NCI-H1105 treated with DMSO at 0.1 percent for 48 hours (cell line): ENCODE data around the gene DOCK4.

ENCODE experiments used
- DNase-seq: peaks from one replicate; lab custom pipeline; 2025; lab: John Stamatoyannopoulos, UW

The DOCK4 gene

DNA sequence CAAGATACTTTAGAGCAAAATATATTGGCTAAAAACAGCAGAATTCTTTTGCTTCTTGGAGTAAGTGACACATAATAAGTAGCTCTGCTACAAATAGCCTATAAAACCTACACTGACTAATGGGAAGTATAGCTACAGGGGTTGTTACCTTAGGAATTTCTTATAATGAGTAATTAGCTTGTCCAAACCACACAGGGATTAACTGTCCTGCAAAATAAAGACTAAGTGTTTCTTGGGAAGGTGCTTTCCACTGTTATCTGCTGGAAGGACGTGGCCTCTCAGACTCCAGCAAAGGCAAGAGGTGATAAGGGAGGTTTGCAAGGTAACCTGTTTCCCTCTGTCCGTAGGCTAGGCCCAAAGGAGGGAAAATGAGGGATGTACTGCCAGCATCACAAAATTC, 302.4 kb downstream of the DOCK4 start:
- DNase-seq, result no peak

- no peak for DNase-seq
These were observed 303.2 kb downstream of the DOCK4 start for GRCh38 chr7:111903016-111903415.

GRCh38 chr7:111900283-111900682, 305.9 kb downstream of the DOCK4 start:
- no peak for DNase-seq

- no peak for DNase-seq
These were observed 311.1 kb downstream of the DOCK4 start for GRCh38 chr7:111895049-111895448.

GRCh38 chr7:111894518-111894917, 311.7 kb downstream of the DOCK4 start:
- DNase-seq, result no peak

DNA sequence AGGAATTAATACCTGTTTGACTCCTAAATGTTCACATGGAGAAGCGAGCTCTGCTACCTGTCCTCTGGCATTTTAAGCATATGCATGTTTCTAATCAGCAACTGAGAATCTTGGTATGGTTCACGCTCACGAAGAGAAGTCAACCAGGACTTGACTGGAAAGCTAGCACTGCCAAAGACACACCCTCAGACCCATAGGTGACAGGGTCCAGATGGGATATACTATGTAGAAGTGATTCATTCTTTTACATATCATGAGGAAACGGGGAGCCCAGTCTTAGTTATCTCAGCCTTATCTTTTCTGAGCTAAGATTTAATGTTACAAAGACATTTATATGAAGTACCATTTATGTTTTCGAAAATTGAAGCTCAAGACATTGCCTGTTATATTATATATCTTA, 313.0 kb downstream of the DOCK4 start:
- DNase-seq, result no peak

DNA sequence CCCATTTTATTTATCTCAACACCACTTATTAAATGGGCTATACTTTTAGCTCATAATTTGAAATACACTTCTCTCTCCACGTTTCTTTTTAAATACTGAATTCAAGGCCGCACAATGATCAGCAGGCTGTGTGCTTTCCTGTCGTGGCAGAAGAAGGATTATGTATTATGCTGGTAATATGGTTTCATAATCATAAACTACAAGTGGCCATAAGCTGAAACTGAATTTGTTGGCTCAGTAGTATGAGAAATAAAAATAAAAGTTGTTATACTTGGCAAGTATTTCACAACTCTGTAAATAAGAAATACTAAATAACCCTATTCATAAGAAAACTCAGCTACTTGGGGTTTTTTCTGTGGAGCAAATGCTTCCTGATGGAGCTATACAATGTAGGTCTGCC, 313.6 kb downstream of the DOCK4 start:
- DNase-seq, result no peak

- no peak for DNase-seq
These were observed 318.5 kb downstream of the DOCK4 start for GRCh38 chr7:111887734-111888133.

DNA sequence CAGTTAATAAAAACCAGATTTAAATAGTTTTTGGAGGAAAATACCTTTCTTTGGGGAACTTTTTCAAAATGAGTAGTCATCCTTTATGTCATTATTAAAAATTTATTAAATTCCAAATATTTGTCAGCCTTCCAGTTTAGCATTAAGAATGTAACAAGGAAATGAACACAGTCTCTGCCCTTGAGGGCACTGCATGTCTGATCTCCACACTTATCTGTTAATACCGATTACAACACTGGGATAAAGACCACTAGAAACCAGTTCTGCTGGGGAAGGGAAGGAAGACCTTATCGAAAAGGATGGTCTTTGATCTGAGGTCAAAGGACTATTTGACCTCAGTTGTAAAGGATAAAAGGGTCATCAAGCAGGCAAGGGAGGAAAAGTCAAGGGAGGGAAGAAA, 320.0 kb downstream of the DOCK4 start:
- no peak for DNase-seq

GRCh38 chr7:111883241-111883640, 323.0 kb downstream of the DOCK4 start:
- no peak for DNase-seq

- DNase-seq, result no peak
These were observed 327.4 kb downstream of the DOCK4 start for GRCh38 chr7:111878785-111879184.

DNA sequence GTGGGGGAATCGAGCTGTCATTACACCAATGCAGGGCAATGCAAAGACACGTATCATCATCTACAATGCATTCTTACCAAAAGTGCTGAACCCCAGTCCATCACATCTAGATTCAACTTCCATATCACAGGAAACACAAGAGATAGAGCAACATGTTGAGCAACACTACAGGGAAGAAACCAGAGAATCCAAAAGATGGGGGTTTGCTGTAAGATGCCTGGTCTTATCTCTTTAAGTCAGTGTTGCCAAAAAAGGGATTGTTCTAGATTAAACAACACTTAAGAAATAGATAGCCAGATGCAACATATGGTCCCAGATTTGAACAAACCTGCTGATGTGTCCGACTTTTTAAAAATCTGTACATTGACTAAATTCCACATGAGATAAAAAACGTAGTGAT, 328.3 kb downstream of the DOCK4 start:
- no peak for DNase-seq

GRCh38 chr7:111873963-111874690, 332.1 kb downstream of the DOCK4 start:
- DNase-seq, result no peak

DNA sequence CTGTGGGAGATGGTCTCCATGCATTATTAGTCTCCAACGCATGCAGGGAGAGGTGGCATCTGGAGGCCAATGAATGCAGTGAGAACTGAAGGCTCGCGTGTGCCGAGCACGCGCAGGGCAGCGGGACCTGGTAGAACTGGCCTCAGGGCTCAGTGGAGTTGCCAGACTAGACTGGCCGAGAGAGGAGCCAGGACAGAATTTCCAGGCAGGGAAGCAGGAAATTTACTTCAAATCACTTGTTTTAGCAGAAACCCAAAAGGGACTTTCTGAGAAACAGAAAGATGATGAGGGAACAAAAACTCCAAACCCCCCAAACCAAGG, 332.9 kb downstream of the DOCK4 start:
- no peak for DNase-seq

- no peak for DNase-seq
These were observed 333.5 kb downstream of the DOCK4 start for GRCh38 chr7:111872450-111873325.

DNA sequence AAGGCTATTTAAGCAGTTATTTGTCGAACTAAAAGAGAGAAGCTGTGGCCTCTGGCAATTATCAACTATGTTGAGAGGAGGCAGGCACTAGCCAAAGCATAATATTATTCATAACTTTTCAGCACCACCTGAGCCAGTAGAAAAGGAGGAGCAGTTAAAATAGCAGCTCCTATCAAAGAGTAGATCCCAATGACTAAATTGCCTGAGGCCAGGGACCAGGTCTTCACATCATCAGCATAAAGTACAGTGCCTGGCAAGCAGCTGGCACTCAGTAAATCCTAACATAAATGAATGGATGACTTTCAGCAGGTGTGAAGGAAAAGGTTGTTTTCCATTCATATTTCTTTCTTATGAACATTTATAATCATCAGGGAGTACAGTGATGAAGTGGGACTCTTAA, 334.9 kb downstream of the DOCK4 start:
- DNase-seq, result no peak

DNA sequence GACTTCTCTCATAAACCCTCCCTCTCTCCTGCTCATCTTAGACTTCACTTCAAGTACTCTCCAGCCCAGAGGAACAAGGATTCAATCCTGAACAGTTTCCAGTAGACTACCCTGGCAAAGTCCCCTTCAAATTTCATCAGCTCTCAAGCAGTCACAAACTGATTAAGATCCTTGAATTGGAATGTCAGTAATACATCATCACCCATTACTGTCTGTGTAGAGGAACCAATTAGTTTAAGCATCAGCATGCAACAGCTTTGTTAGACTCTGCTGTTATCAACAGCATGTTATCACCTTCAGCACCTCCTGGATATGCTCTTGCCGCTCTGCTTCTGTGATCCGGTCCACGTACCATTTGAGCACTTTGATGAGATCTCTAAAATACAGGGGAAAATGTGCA, 336.9 kb downstream of the DOCK4 start:
- no peak for DNase-seq

GRCh38 chr7:111867348-111867931, 338.8 kb downstream of the DOCK4 start:
- no peak for DNase-seq

DNA sequence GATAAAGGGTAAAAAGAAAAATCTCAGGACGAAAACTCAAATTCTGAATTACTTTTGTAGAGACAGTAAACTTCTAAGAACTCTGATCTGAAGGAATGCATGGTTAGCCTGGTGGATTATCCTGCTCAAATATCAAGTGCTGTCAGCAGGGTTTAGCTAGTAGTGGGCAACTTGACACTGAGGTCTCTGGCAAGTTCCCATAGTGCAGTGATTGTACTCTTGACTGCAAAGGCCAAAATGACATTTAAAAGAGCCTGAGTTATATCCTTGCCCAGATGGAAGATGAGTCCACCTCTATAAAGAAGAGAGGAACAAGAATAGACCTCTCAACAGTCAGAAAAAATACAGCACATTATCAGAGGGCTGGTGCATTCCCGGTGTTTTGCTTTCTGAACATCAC, 339.4 kb downstream of the DOCK4 start:
- no peak for DNase-seq

GRCh38 chr7:111865430-111865829, 340.8 kb downstream of the DOCK4 start:
- DNase-seq, result no peak

DNA sequence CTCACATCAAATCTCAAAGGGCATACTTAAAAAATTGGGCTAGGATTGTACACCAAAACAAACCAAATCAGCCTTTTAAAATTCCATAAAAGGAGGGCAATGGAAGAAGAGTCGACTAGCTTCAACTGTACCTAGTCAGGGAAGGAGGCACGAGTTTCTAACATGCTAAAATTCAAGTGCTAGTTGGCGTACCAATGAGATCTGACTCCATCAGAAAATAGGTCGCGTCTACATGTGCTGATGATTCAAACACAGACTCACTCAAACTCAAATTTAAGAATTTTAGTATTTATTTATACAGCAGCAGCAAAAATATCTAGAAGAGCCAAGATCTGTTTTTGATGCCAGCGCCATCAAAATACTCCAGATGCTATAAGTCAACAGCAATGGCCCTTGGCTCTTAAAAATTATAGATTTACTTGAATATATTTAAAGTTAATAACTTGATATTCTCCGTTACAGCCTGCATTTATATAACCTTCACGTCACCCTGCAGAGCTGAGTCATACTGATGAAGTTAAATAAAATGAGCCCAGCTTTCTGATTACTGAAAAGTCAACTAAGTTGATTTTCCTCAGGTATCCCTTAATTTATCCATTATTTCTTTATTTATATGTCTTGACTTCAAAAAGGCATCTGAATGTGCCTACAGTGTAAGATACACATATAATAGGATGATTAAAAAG, 341.8 kb downstream of the DOCK4 start:
- DNase-seq, result no peak

DNA sequence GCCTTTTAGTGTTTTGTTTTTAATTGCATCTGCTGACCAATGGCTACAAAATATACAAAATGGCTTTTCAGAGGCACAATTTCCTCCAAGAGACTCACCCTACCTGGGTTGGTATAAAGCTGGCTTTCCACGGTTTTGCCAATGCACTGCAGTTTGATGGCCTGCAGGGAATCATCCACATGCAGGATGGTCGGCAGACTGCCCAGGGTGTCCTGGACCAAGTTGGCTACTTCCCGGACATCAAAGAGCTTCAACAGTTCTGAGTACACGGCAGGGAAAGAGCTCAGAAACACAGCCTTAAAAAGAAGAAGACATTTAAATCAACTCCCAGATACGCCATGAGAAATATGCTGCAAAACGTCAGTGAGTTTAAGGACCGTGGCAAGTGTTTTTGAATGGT, 342.9 kb downstream of the DOCK4 start:
- DNase-seq, result no peak

- no peak for DNase-seq
These were observed 346.0 kb downstream of the DOCK4 start for GRCh38 chr7:111860248-111860647.
